Right lobe of liver (tissue), 4 donors: ENCODE results near the gene UCHL5.

Experiments
- CTCF ChIP-seq, 4 donors: fragments of 200-600 bp in 3 of 4; fragments of 450-650 bp in 1 of 4; IDR thresholded peaks; one replicate each; pipeline versions ENCODE4 v1.5.1 to v1.8.0; 2016 to 2022; ENCODE audit warnings: antibody characterized with exemption in 4 of 4, mild to moderate bottlenecking in 2 of 4
- POLR2A ChIP-seq: fragments of 450-650 bp; IDR thresholded peaks from one replicate; pipeline ENCODE4 v1.6.1; 2017; ENCODE audit warnings: antibody characterized with exemption, mild to moderate bottlenecking
- donor health status: DM: no; HTN: no; CAD: no.
- donor health status: DM: no; HTN: no; CAD: no.
- donor health status: DM: no; HTN: yes; CAD: no.

- TF ChIP-seq CTCF (IDR thresholded peaks at IDR 0.05) (no peak), POLR2A (no peak)
Measured at GRCh38 chr1:193087893-193088292, 28.7 kb upstream of the UCHL5 start.
